H1 (cell line): ENCODE data around the gene OSTC. TPM values are rescaled to one million over a fixed set of nuclear protein-coding genes. Genes with fewer than 3 reads are reported as not detected.

Source experiments
- CTCF ChIA-PET: fragments of 300-600 bp; sonication (Branson Sonifier 250); formaldehyde crosslinking; loops from one replicate; lab custom pipeline; 2021; ENCODE audit not compliant: partially characterized antibody; lab: Charles Lee
- POLR2A ChIA-PET: fragments of 300-600 bp; sonication (Branson Sonifier 250); formaldehyde crosslinking; loops from one replicate; lab custom pipeline; 2021; ENCODE audit warnings: inconsistent platforms; ENCODE audit not compliant: partially characterized antibody; lab: Charles Lee
- DNase-seq, 2 experiments: peaks; one replicate each; pipeline versions ENCODE4 v3.0.0 to v3.0.0-alpha.2; 2010 to 2022; ENCODE audit warnings: low spot score in 2 of 2, low read depth in 1 of 2, mixed read lengths in 1 of 2
- FAIRE-seq: peaks from 2 replicates; lab custom pipeline; 2011; peaks lifted over from hg19 to GRCh38; lab: Jason Lieb, UNC
- H2AFZ ChIP-seq: 2 replicates; pipeline ENCODE4 v1.8.1; 2012; ENCODE audit warnings: low read length, inconsistent platforms
- H2AK5ac ChIP-seq: 2 replicates; pipeline ENCODE4 v1.6.1; 2013; ENCODE audit warnings: low read depth, low read length
- H2BK120ac ChIP-seq: replicated peaks from 2 replicates; pipeline ENCODE3; 2013; ENCODE audit warnings: low read depth, low read length, inconsistent platforms
- H2BK12ac ChIP-seq: 2 replicates; pipeline ENCODE4 v1.6.1; 2013; ENCODE audit warnings: low read depth, low read length
- H2BK15ac ChIP-seq: 2 replicates; pipeline ENCODE4 v1.6.1; 2013; ENCODE audit warnings: low read length
- H2BK20ac ChIP-seq: 2 replicates; pipeline ENCODE4 v1.6.1; 2013; ENCODE audit warnings: low read length
- H2BK5ac ChIP-seq: 2 replicates; pipeline ENCODE4 v1.6.1; 2013; ENCODE audit warnings: low read depth, low read length
- H3K14ac ChIP-seq: 2 replicates; pipeline ENCODE4 v1.6.1; 2013; ENCODE audit warnings: inconsistent platforms; ENCODE audit not compliant: insufficient read length
- H3K18ac ChIP-seq: 2 replicates; pipeline ENCODE4 v1.6.1; 2013; ENCODE audit warnings: low read length; ENCODE audit errors: extremely low read depth
- H3K23ac ChIP-seq: 2 replicates; pipeline ENCODE4 v1.6.1; 2013; ENCODE audit warnings: inconsistent platforms; ENCODE audit not compliant: insufficient read length
- H3K23me2 ChIP-seq: 2 replicates; pipeline ENCODE4 v1.6.1; 2013; ENCODE audit warnings: low read depth, low read length
- H3K27ac ChIP-seq: 2 replicates; pipeline ENCODE4 v1.6.1; 2011; ENCODE audit warnings: low read depth, low read length, inconsistent platforms
- H3K27me3 ChIP-seq, 4 experiments: replicated peaks in 1 of 4; 1 replicate in 1 of 4; 2 replicates in 3 of 4; pipeline versions ENCODE4 v1.6.1 to v1.8.1; 2011 to 2013; ENCODE audit warnings: low read length in 3 of 4, mild to moderate bottlenecking in 3 of 4, inconsistent platforms in 2 of 4, mixed read lengths in 2 of 4, moderate library complexity in 1 of 4; ENCODE audit not compliant: control insufficient read depth in 3 of 4, insufficient read depth in 3 of 4; ENCODE audit errors: extremely low read depth in 1 of 4
- H3K36me3 ChIP-seq, 4 experiments: 2 replicates each; pipeline versions ENCODE4 v1.6.1 to v1.8.1; 2011 to 2013; ENCODE audit warnings: mild to moderate bottlenecking in 4 of 4, low read length in 3 of 4, moderate library complexity in 2 of 4, control low read depth in 1 of 4, inconsistent platforms in 1 of 4; ENCODE audit not compliant: insufficient read depth in 4 of 4, control insufficient read depth in 2 of 4
- H3K4ac ChIP-seq: replicated peaks from 2 replicates; pipeline ENCODE3; 2013; ENCODE audit warnings: low read length, low read depth, mixed read lengths, inconsistent platforms; ENCODE audit not compliant: insufficient read length
- H3K4me1 ChIP-seq, 4 experiments: replicated peaks in 1 of 4; 1 replicate in 1 of 4; 2 replicates in 3 of 4; pipeline versions ENCODE4 v1.6.1 to v1.8.1; 2011 to 2013; ENCODE audit warnings: low read length in 3 of 4, inconsistent platforms in 2 of 4, mixed read lengths in 1 of 4; ENCODE audit not compliant: insufficient read depth in 4 of 4, control insufficient read depth in 3 of 4
- H3K4me2 ChIP-seq, 2 experiments: 2 replicates each; pipeline versions ENCODE4 v1.6.1 to v1.8.1; 2011 to 2013; ENCODE audit warnings: low read depth in 2 of 2, low read length in 2 of 2, control low read depth in 1 of 2, inconsistent platforms in 1 of 2, mild to moderate bottlenecking in 1 of 2; ENCODE audit not compliant: insufficient read depth in 1 of 2
- H3K4me3 ChIP-seq, 4 experiments: fragments of 200-600, 300-600 bp in 1 of 4; sonication (generic), shearing (Covaris generic), sonication (Bioruptor Twin) in 1 of 4; 2 replicates each; pipeline versions ENCODE4 v1.5.1 to v1.8.1; 2011 to 2016; ENCODE audit warnings: low read length in 4 of 4, low read depth in 3 of 4, control low read depth in 2 of 4, inconsistent platforms in 2 of 4, mild to moderate bottlenecking in 2 of 4, mixed read lengths in 1 of 4, moderate library complexity in 1 of 4; ENCODE audit not compliant: insufficient read depth in 2 of 4; ENCODE audit errors: extremely low read depth in 1 of 4
- H3K56ac ChIP-seq: replicated peaks from 2 replicates; pipeline ENCODE3; 2013; ENCODE audit warnings: low read depth, mild to moderate bottlenecking, mixed read lengths, low read length, inconsistent platforms; ENCODE audit not compliant: insufficient read length
- H3K79me1 ChIP-seq: 2 replicates; pipeline ENCODE4 v1.6.1; 2013; ENCODE audit warnings: low read depth, low read length, control low read depth
- H3K79me2 ChIP-seq, 2 experiments: 2 replicates each; pipeline versions ENCODE4 v1.6.1 to v1.8.1; 2012 to 2013; ENCODE audit warnings: low read length in 2 of 2, mild to moderate bottlenecking in 2 of 2, inconsistent platforms in 1 of 2; ENCODE audit not compliant: insufficient read depth in 2 of 2, control insufficient read depth in 1 of 2
- H3K9ac ChIP-seq, 4 experiments: replicated peaks in 1 of 4; 1 replicate in 1 of 4; 2 replicates in 3 of 4; pipeline versions ENCODE4 v1.6.1 to v1.8.1; 2011 to 2013; ENCODE audit warnings: low read depth in 3 of 4, low read length in 3 of 4, control low read depth in 2 of 4, mild to moderate bottlenecking in 2 of 4, moderate library complexity in 2 of 4, inconsistent platforms in 1 of 4; ENCODE audit errors: extremely low read depth in 1 of 4
- H3K9me3 ChIP-seq, 2 experiments: 2 replicates each; pipeline versions ENCODE4 v1.6.1 to v1.8.1; 2012 to 2013; ENCODE audit warnings: mild to moderate bottlenecking in 2 of 2, moderate library complexity in 2 of 2, control low read depth in 1 of 2, inconsistent platforms in 1 of 2, low read depth in 1 of 2, low read length in 1 of 2, mixed read lengths in 1 of 2; ENCODE audit not compliant: insufficient read depth in 2 of 2
- H4K20me1 ChIP-seq, 2 experiments: replicated peaks in 1 of 2; 2 replicates each; pipeline versions ENCODE3 to v1.8.1; 2011 to 2013; ENCODE audit warnings: inconsistent platforms in 2 of 2, low read length in 2 of 2, mild to moderate bottlenecking in 1 of 2; ENCODE audit not compliant: insufficient read depth in 2 of 2, control insufficient read depth in 1 of 2
- H4K5ac ChIP-seq: 2 replicates; pipeline ENCODE4 v1.6.1; 2013; ENCODE audit warnings: low read length, low read depth, mixed read lengths, inconsistent platforms; ENCODE audit not compliant: insufficient read length
- H4K8ac ChIP-seq: 2 replicates; pipeline ENCODE4 v1.8.0; 2013; ENCODE audit warnings: mild to moderate bottlenecking, moderate library complexity, low read length, inconsistent platforms; ENCODE audit not compliant: insufficient read depth; ENCODE audit errors: extremely low read depth
- H4K91ac ChIP-seq: replicated peaks from 2 replicates; pipeline ENCODE3; 2013; ENCODE audit warnings: low read length, mixed read lengths, inconsistent platforms; ENCODE audit not compliant: insufficient read length
- ATF3 ChIP-seq: IDR thresholded peaks from 2 replicates; pipeline ENCODE4 v1.6.1; 2011; ENCODE audit warnings: low read depth, mild to moderate bottlenecking, low read length; ENCODE audit not compliant: insufficient read depth
- BACH1 ChIP-seq: IDR thresholded peaks from 2 replicates; pipeline ENCODE4 v1.6.1; 2012; ENCODE audit warnings: low read length, improper control_type of control experiment
- BRCA1 ChIP-seq: IDR thresholded peaks from 2 replicates; pipeline ENCODE4 v1.6.1; 2012; ENCODE audit warnings: low read depth, low read length, improper control_type of control experiment
- MAFK ChIP-seq: IDR thresholded peaks from 2 replicates; pipeline ENCODE4 v1.6.1; 2012; ENCODE audit warnings: low read depth, mild to moderate bottlenecking, improper control_type of control experiment, low read length
- WGBS, 2 experiments: shearing (Covaris generic) in 1 of 2; methylation state at CpG; one replicate each; pipeline versions ENCODE4 v1.1.6 to v1.1.7; 2013 to 2015; ENCODE audit warnings: low lambda C conversion rate in 2 of 2, mixed read lengths in 2 of 2, inconsistent platforms in 1 of 2, low coverage in 1 of 2, missing lambda C conversion rate in 1 of 2; ENCODE audit not compliant: insufficient replicate concordance in 2 of 2, insufficient coverage in 1 of 2, insufficient read length in 1 of 2; ENCODE audit errors: extremely low coverage in 1 of 2, missing lambda C conversion rate in 1 of 2; 5-methylcytosine and 5-hydroxymethylcytosine counted together
- polyA plus RNA-seq, 7 experiments: library from polyadenylated mRNA; depleted of rRNA in 3 of 7; stranded (reverse) in 5 of 7; unstranded in 2 of 7; fragments of >200 nt in 5 of 7; fragments of 200-250 nt in 2 of 7; gene quantifications; 1 replicate in 5 of 7; 2 replicates in 1 of 7; 4 replicates in 1 of 7; pipeline versions ENCODE4 v1.2.1 to v1.2.3, GENCODE V29; 2011 to 2013; ENCODE audit warnings: missing spikeins in 2 of 7, mixed read lengths in 2 of 7
- total RNA-seq: library from RNA; stranded (reverse); fragmentation: NEBNext Ultra II Directional; extraction: Animal tissue kit (Norgen Biotek cat#: 25700); gene quantifications from 2 replicates; pipeline ENCODE4 v1.2.1, GENCODE V29; 2021

The OSTC gene
- total and polyA plus RNA-seq, 2 of the 8 experiments (the other 6 are each of a cell fraction or from before 2014, with no cell fraction given): 165 to 176 TPM

DNA sequence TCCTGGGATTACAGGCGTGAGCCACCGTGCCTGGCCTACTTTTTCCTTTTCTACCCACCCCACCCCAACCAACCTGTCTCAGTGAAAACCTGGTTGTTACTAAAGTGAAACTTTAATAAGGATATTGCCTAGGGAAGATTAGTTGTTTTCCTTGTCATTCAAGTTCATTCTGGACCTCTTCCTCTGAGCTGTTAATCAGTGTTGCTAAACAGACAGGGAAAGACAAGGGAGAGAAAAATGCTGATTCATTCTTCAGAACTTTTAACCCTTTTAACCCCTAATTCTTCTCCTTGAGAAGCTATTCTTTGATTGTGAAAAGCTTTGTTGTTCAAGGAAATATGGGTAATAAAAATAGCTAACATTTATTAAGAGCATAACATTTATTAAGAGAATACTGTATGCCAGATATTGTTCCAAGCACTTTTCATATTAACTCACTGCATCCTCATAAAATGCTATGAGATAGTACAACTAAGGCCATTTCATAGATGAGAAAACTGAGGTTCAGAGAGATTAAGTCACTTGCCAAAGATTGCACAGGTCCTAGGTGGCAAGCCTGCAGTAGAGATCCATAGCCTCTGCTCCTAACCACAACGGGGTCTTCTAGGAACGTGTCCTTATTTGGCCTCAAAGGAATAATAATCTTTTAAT, 34.8 kb downstream of the OSTC start:
- Histone ChIP-seq H4K91ac (no peak overlapping the region), H3K27ac (no peak overlapping the region), H3K18ac (no peak overlapping the region), H3K56ac (no peak overlapping the region), H3K9ac (no peak overlapping the region), H2AK5ac (no peak overlapping the region), H3K36me3 (no peaks in the 10 kb centered on the region), H3K4me1 (no peaks in the 10 kb centered on the region), H3K23me2 (no peaks in the 10 kb centered on the region), H4K5ac (no peak overlapping the region), H2AFZ (no peak overlapping the region), H3K4ac (no peak overlapping the region), H2BK5ac (no peak overlapping the region), H3K23ac (no peak overlapping the region), H3K79me2 (no peaks in the 10 kb centered on the region), H3K9me3 (no peaks in the 10 kb centered on the region), H3K27me3 (no peaks in the 10 kb centered on the region), H3K4me2 (no peak overlapping the region), H3K4me3 (no peak overlapping the region)
- WGBS, 2 experiments: 96% methylated on average over 4 of the region's 4 CpGs; no CpG with 5 or more reads in 1 of the 2 experiments
- FAIRE-seq (no peak), DNase-seq (no peak)
- ChIA-PET POLR2A (interaction anchor here (0.7 to 1.0 kb wide), 3 partner anchors 600 to 1508 kb away, joined by 3 read pairs; no protein-coding TSS in a partner anchor), CTCF (interaction anchor here (0.6 to 2.6 kb wide), 12 partner anchors 8 to 642 kb away, joined by 3 to 8 read pairs (median 4); no protein-coding TSS in a partner anchor)
- TF ChIP-seq BRCA1 (no peak), ATF3 (no peak), MAFK (peak; percentile 27; the same call in 1 of the 2 replicates), BACH1 (peak; percentile 52; the same call in 1 of the 2 replicates)
- TF ChIP-seq, all 59 proteins: peak for 2
- Histone ChIP-seq H2BK20ac (no peak overlapping the region), H3K79me1 (no peaks in the 10 kb centered on the region; the same call in 1 of the 2 replicates), H3K14ac (no peak overlapping the region), H4K20me1 (no peaks in the 10 kb centered on the region), H2BK15ac (no peak overlapping the region), H2BK120ac (no peak overlapping the region), H4K8ac (no peak overlapping the region), H2BK12ac (no peak overlapping the region)
